GM21576 (cell line): Measurements from ENCODE around the gene FERD3L.
"Not testable (repeated sequence)": the region's sequence is repeated elsewhere in the genome, so short reads cannot be mapped to it uniquely, and the experiment has no call there.

Experiments
- ATAC-seq: cut with Tn5 transposase; IDR thresholded peaks from one replicate; pipeline ENCODE4 v1.9.1; 2021; ENCODE audit warnings: mild to moderate bottlenecking, moderate library complexity; ENCODE audit not compliant: unreplicated experiment

The FERD3L gene

GRCh38 chr7:19144661-19145433 is at the start of gene FERD3L:
Gene FERD3L (minus strand): TSS chr7:19145421. CDS start chr7:19145362, 59 bp downstream.
- no peak for ATAC-seq

DNA sequence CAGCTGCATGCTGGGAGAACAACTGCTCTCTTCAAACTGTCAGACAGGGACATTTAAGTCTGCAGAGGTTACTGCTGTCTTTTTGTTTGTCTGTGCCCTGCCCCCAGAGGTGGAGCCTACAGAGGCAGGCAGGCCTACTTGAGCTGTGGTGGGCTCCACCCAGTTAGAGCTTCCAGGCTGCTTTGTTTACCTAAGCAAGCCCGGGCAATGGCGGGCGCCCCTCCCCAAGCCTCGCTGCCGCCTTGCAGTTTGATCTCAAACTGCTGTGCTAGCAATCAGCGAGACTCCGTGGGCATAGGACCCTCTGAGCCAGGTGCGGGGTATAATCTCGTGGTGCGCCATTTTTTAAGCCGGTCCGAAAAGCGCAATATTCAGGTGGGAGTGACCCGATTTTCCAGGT is 49.2 kb upstream of the FERD3L start:
- not testable (repeated sequence) for ATAC-seq

GRCh38 chr7:19181634-19182033 is 36.4 kb upstream of the FERD3L start:
- ATAC-seq, result no peak

GRCh38 chr7:19178595-19178994 is 33.4 kb upstream of the FERD3L start:
- no peak for ATAC-seq

- ATAC-seq, result no peak
Observed at GRCh38 chr7:19177269-19177668, 32.0 kb upstream of the FERD3L start.

DNA sequence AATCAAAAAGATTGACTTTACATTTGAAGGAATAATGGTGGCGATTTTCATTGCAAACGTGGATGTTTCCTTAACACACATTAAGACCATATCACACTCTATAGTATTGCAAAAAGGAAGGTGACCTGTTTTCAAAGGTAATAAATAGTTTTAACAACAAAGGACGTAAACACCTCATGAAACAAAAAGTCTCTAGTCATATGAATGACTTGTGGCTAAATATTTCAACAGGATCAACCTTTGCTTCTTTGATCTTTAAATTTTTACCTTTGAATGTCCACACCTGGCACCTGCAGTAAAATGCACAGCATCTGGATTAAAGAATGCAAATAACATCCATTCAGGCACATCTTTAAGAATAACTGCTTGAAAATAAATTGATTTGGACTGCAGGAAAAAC is 30.0 kb upstream of the FERD3L start:
- no peak for ATAC-seq

- no peak for ATAC-seq
Observed at GRCh38 chr7:19161671-19162070, 16.4 kb upstream of the FERD3L start.

DNA sequence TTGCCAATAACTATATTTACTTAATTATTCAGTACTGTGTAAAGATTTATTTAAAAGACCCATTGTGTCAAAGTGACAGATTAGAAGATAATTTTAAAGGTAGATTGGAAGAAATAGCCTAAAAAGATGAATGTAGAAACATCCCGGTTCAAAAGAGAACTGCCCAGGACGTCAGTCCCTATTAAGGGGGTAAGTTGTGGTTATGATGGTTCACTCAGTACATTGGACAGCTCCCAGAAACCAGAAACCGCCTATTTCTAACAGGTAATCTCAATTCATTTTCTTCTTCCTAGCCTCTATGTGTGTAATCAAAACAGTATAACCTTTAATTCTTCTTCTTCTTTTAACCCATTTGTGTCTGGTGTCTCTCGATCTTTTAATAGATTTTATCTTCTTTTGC is 1.5 kb upstream of the FERD3L start:
- ATAC-seq, result no peak

GRCh38 chr7:19145434-19146115 is 354 bp upstream of the FERD3L start:
- no peak for ATAC-seq

- no peak for ATAC-seq
Observed at GRCh38 chr7:19143881-19144574, 1.2 kb downstream of the FERD3L start.

DNA sequence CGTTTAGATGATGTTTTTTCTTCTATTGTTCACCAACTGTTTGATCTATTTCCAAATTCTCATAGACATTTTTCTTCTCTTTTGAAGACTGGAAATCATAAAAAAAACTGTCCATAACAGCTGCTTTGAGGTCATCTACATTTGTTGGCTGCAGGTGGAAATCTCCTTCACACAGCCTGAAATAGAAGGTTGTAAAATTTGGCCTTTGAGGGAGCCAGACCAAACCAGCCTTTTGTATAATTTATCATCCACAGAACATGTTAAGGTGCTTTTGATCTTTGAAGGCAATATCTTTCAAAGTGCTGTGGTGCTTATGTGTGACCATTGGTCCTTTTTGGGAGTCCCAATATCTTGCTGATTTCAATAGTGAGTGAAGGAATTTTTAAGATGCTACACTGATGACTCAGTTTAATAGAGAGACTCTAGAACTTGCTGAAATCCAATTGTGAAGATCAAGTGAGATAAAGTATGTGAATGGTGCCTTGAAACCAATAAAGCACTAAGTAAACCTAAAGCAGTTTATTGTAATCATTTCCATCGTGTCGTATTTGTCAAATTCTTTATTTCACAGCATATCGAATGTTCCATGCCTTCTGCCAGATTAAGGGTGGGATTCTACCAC is 5.4 kb downstream of the FERD3L start:
- no peak for ATAC-seq

GRCh38 chr7:19133886-19134285 is 11.3 kb downstream of the FERD3L start:
- ATAC-seq, result no peak

DNA sequence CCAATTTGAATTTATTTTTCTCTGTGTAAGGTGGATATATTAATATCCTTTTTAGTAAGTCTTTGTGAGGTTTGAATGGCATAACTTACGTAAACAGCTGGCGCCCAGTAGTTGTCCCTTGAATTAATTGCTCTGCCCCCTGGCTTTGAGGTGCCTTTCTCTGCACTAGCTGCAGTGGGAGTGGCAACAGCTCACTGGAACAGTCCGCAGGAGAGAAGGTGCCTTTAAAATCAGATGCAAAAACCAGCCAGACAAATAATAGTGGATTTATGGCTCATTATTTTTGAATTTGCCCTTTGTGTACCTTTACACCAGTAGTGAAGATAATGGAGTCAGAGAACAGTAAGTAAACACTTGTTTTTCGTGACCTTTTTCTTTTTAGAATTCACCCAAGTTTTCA is 11.8 kb downstream of the FERD3L start:
- ATAC-seq, result no peak

GRCh38 chr7:19128856-19129255 is 16.4 kb downstream of the FERD3L start:
- ATAC-seq, result no peak

DNA sequence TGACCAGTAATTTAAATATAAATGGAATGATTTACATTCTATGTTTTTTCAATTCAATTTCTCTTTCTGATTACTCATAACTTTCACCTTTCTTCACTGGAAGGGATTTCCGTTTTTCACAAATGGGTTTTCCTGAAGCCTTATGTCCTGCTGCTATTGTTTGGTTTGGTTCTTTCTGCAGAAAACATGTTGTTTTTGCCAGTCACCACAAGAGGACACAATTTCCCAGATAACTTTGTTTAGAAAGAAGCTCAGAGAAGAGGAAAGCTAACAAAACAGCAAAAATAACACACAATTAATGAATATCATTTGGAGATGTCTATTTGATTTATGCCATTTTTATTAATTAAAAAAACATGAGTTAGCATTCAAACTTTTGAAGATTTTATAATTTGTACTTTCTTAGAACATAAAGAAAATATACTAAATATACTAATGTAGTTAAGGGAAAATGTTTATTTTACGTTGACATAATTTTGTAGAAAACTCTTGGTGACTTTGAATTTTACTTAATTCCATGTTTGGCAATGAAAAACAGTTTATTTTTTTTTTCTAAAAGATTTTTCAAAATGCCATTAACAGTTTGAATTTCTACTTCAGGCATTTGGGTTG is 23.1 kb downstream of the FERD3L start:
- ATAC-seq, result no peak

- ATAC-seq, result no peak
Observed at GRCh38 chr7:19119870-19120486, 25.2 kb downstream of the FERD3L start.

GRCh38 chr7:19119372-19119771 is 25.8 kb downstream of the FERD3L start:
- no peak for ATAC-seq

DNA sequence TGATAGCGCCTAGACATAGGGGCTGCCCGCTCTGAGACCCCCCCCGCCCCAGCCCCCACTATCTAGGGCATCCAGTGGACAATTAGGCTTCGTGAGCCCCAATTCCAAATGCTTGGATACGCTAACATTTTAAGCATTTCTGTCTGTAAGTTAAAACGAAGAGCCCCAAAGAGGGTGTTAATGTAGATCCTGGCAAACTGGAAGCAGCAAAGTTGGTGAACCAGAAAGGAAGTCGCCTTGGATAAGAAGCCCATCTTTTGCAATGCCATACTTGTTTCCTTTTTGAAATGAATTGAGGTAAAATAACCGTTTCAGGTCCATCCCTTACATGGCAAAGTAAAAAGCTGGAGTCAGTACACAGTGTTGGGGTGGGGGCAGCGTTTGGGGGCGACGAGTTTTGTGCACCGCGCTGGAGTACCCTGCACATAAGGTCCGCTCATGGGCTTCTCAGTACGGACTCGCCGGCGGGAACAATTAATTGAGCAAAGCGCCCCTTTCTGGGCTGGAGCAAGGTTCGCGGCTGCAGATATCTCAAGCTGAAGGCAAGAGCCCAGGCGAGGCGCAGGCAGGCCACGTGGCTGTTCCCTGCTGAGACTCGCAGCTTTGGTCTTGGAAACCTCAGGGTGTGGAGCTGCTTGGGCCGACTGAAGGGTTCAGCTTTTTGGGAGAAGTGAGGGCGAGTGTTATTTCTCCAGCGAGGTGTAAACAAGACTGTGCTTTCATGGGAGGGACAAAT is 26.4 kb downstream of the FERD3L start:
- no peak for ATAC-seq

DNA sequence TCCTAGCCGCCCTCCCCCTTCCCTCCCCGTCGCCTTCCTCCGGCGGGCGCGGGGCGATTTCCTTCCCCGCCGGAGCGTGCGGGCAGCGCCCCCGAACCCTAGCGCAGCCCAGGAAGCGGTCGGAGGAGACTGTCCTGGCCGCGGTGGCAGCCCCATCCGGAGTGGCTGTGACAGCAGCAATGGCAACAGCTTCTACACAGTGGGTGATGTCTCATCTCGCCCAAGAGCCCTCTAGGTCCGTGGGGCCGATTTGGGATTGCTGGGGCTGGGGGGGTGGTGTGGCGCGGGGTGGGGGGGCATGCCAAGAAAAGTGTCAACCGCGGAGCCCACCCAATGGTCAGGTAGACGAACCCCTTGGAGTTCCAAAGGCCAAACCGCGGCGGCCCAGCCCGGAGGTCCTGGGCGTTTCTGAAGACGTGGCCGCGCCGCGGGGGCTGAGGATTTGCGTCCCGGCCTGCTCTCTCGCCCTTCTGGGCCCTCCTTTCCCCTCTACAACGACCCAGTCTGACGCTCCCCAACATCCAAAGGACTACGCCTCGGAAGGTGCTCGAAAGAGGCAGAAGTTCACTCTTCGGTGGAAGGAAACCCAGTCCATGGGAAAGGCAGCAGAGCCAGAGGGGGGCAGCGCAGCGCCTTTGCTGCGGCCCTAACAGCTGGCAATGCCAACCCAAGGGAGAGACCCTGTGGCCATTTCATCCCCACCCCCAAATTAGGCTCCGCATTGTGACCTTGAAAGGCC is 27.2 kb downstream of the FERD3L start:
- no peak for ATAC-seq
